ENCODE data around the gene IPO5. TPM values are rescaled to one million over a fixed set of nuclear protein-coding genes. Genes with fewer than 3 reads are reported as not detected.

IPO5 gene
- polyA plus RNA-seq, 3 donors, result 17.5 to 21.6 (median 20.7) TPM

- Histone ChIP-seq H3K4me3 (replicated peaks in 1 of 3; ENCODE audit: low read depth in 2 of 3, low read length in 3 of 3) (no peak overlapping the region), H4K20me1 (ENCODE audit: insufficient read depth, low read length) (no peaks in the 10 kb centered on the region), H3K36me3 (replicated peaks in 1 of 2; ENCODE audit: control insufficient read depth in 1 of 2, insufficient read depth in 2 of 2, low read length in 2 of 2) (no peaks in the 10 kb centered on the region), H3K27me3 (ENCODE audit: control insufficient read depth in 2 of 2, insufficient read depth in 2 of 2, low read length in 2 of 2) (no peaks in the 10 kb centered on the region), H2AFZ (ENCODE audit: insufficient read depth, low read depth, low read length, poor library complexity, severe bottlenecking) (no peak overlapping the region), H3K79me2 (ENCODE audit: insufficient read depth, low read length) (no peaks in the 10 kb centered on the region), H3K27ac (ENCODE audit: low read depth in 1 of 2, low read length in 2 of 2) (no peak overlapping the region), H3K9me3 (replicated peaks in 1 of 2; ENCODE audit: control insufficient read depth in 1 of 2, insufficient read depth in 1 of 2, low read length in 2 of 2) (no peaks in the 10 kb centered on the region), H3K9ac (ENCODE audit: insufficient read depth, low read length, poor library complexity, severe bottlenecking) (no peak overlapping the region), H3K4me2 (replicated peaks; ENCODE audit: extremely low read depth, low read length, poor library complexity, severe bottlenecking) (no peak overlapping the region), H3K4me1 (ENCODE audit: control insufficient read depth in 1 of 2, insufficient read depth in 2 of 2, low read length in 2 of 2) (no peaks in the 10 kb centered on the region)
- TF ChIP-seq CTCF (IDR thresholded peaks at IDR 0.05), result no peak
- Mint-ChIP-seq H3K4me1 (no peaks in the 10 kb centered on the region), H3K36me3 (no peaks in the 10 kb centered on the region), H3K9me3 (peaks cover 0 to 5% (median under 1%) of the 10 kb centered on the region in 7 donors), H3K27ac (no peak overlapping the region), H3K27me3 (ENCODE audit: low read depth in 3 of 3) (peaks cover 0 to 7% (median 0%) of the 10 kb centered on the region in 3 donors), H3K4me3 (no peak overlapping the region)
- 81% methylated on average over 4 of the region's 5 CpGs for WGBS (ENCODE audit: insufficient coverage)
- DNase-seq, result no peak
- intact Hi-C loops (cut with micrococcal nuclease), result no loop called here
These were observed 18.9 kb upstream of the IPO5 start for GRCh38 chr13:97934590-97934989.

- TF ChIP-seq CTCF (IDR thresholded peaks at IDR 0.05), result no peak
- Mint-ChIP-seq H3K4me1 (no peaks in the 10 kb centered on the region), H3K36me3 (no peaks in the 10 kb centered on the region), H3K9me3 (peaks cover 0 to 5% (median 2%) of the 10 kb centered on the region in 7 donors), H3K27me3 (ENCODE audit: low read depth in 3 of 3) (peaks cover 0 to 7% (median 0%) of the 10 kb centered on the region in 3 donors), H3K27ac (no peak overlapping the region), H3K4me3 (no peak overlapping the region)
- Histone ChIP-seq H3K79me2 (ENCODE audit: insufficient read depth, low read length) (no peaks in the 10 kb centered on the region), H3K4me3 (replicated peaks in 1 of 3; ENCODE audit: low read depth in 2 of 3, low read length in 3 of 3) (no peak overlapping the region), H3K9ac (ENCODE audit: insufficient read depth, low read length, poor library complexity, severe bottlenecking) (no peak overlapping the region), H3K9me3 (replicated peaks in 1 of 2; ENCODE audit: control insufficient read depth in 1 of 2, insufficient read depth in 1 of 2, low read length in 2 of 2) (no peaks in the 10 kb centered on the region), H4K20me1 (ENCODE audit: insufficient read depth, low read length) (no peaks in the 10 kb centered on the region), H3K27me3 (ENCODE audit: control insufficient read depth in 2 of 2, insufficient read depth in 2 of 2, low read length in 2 of 2) (no peaks in the 10 kb centered on the region), H3K36me3 (replicated peaks in 1 of 2; ENCODE audit: control insufficient read depth in 1 of 2, insufficient read depth in 2 of 2, low read length in 2 of 2) (no peaks in the 10 kb centered on the region), H2AFZ (ENCODE audit: insufficient read depth, low read depth, low read length, poor library complexity, severe bottlenecking) (no peak overlapping the region), H3K27ac (ENCODE audit: low read depth in 1 of 2, low read length in 2 of 2) (no peak overlapping the region), H3K4me1 (ENCODE audit: control insufficient read depth in 1 of 2, insufficient read depth in 2 of 2, low read length in 2 of 2) (no peaks in the 10 kb centered on the region), H3K4me2 (replicated peaks; ENCODE audit: extremely low read depth, low read length, poor library complexity, severe bottlenecking) (no peak overlapping the region)
- intact Hi-C loops (cut with micrococcal nuclease), result no loop called here
- no peak for DNase-seq
- no CpG with 5 or more reads among the region's 2 CpGs for WGBS (ENCODE audit: insufficient coverage)
These were observed 18.4 kb upstream of the IPO5 start for GRCh38 chr13:97935071-97935470.
